HCT116 (cell line): ENCODE measurements around the gene CPA4. TPM values are rescaled to one million over a fixed set of nuclear protein-coding genes. Genes with fewer than 3 reads are reported as not detected.

Experiments
- ATAC-seq: fragments of 200-7000 bp; cut with Tn5 transposase; 2 replicates; pipeline ENCODE4 v1.9.1; 2020; ENCODE audit warnings: mild to moderate bottlenecking, moderate library complexity
- BruUV-seq: library from RNA; stranded (reverse); fragments of 400-500 nt; replicated peaks from 2 replicates; lab custom pipeline; 2021; lab: Mats Ljungman, UMichigan
- CTCF ChIA-PET: fragments of 300-600 bp; sonication (Branson Sonifier 250); formaldehyde crosslinking; loops from one replicate; lab custom pipeline; 2021; ENCODE audit warnings: antibody characterized with exemption; lab: Charles Lee
- POLR2A ChIA-PET: fragments of 300-600, 350-600 bp; sonication (Branson Sonifier 250); formaldehyde crosslinking; loops from one replicate; lab custom pipeline; 2021; ENCODE audit warnings: antibody characterized with exemption; lab: Charles Lee
- RAD21 ChIA-PET, 2 experiments: fragments of 300-600 bp; sonication (Branson Sonifier 250); formaldehyde crosslinking; loops; one replicate each; lab custom pipeline; 2023; ENCODE audit warnings: low total read pairs in 2 of 2; ENCODE audit not compliant: uncharacterized antibody in 2 of 2, unreplicated experiment in 2 of 2, low non-redundant PET in 1 of 2; lab: Charles Lee
- DNase-seq: peaks from one replicate; pipeline ENCODE4 v3.0.0-alpha.2; 2010; ENCODE audit warnings: low read depth, low spot score
- H2AFZ ChIP-seq: fragments of 200-600 bp; shearing (Covaris generic), sonication (generic); 2 replicates; pipeline ENCODE4 v1.6.1; 2017; ENCODE audit warnings: low read depth, mixed run types, mixed read lengths, antibody characterized with exemption, low read length; ENCODE audit not compliant: poor library complexity, severe bottlenecking
- H3K27ac ChIP-seq: 2 replicates; pipeline ENCODE4 v1.5.1; 2012; ENCODE audit warnings: low read depth, low read length
- H3K27me3 ChIP-seq: fragments of 200-600 bp; sonication (generic); 2 replicates; pipeline ENCODE4 v1.6.1; 2016; ENCODE audit warnings: mixed run types, low read length, mixed read lengths; ENCODE audit not compliant: insufficient read depth
- H3K36me3 ChIP-seq, 2 experiments: fragments of 200-500 bp in 1 of 2; fragments of 200-600 bp in 1 of 2; sonication (Bioruptor generic) in 1 of 2; sonication (generic) in 1 of 2; 2 replicates each; pipeline versions ENCODE4 v1.5.1 to v1.6.1; 2014 to 2016; ENCODE audit warnings: low read length in 2 of 2, inconsistent platforms in 1 of 2, mixed read lengths in 1 of 2, mixed run types in 1 of 2; ENCODE audit not compliant: insufficient read depth in 2 of 2, control insufficient read depth in 1 of 2
- H3K4me1 ChIP-seq, 2 experiments: fragments of 200-600 bp in 1 of 2; sonication (generic) in 1 of 2; 2 replicates each; pipeline versions ENCODE4 v1.5.1 to v1.6.1; 2012 to 2017; ENCODE audit warnings: low read length in 2 of 2, inconsistent platforms in 1 of 2, mild to moderate bottlenecking in 1 of 2, mixed read lengths in 1 of 2, mixed run types in 1 of 2, moderate library complexity in 1 of 2; ENCODE audit not compliant: insufficient read depth in 2 of 2, control insufficient read depth in 1 of 2
- H3K4me2 ChIP-seq: fragments of 200-600 bp; sonication (generic); 2 replicates; pipeline ENCODE4 v1.6.1; 2017; ENCODE audit warnings: mixed run types, low read length, mixed read lengths
- H3K4me3 ChIP-seq, 2 experiments: fragments of 200-600 bp in 1 of 2; sonication (generic) in 1 of 2; replicated peaks in 1 of 2; 2 replicates each; pipeline ENCODE4 v1.5.1; 2011 to 2016; ENCODE audit warnings: low read length in 2 of 2, control low read depth in 1 of 2, low read depth in 1 of 2, mild to moderate bottlenecking in 1 of 2, mixed read lengths in 1 of 2, mixed run types in 1 of 2
- H3K79me2 ChIP-seq: fragments of 200-600 bp; sonication (generic); 2 replicates; pipeline ENCODE4 v1.6.1; 2017; ENCODE audit warnings: mild to moderate bottlenecking, mixed run types, low read length, moderate library complexity, mixed read lengths; ENCODE audit not compliant: insufficient read depth
- H3K9ac ChIP-seq: fragments of 200-600 bp; sonication (generic); 2 replicates; pipeline ENCODE4 v1.6.1; 2016; ENCODE audit warnings: low read length, mixed read lengths
- H3K9me2 ChIP-seq: fragments of 200-600 bp; sonication (generic), shearing (Covaris generic); 2 replicates; pipeline ENCODE4 v1.6.1; 2017; ENCODE audit warnings: mixed run types, mild to moderate bottlenecking, moderate library complexity; ENCODE audit not compliant: insufficient read depth
- H3K9me3 ChIP-seq, 2 experiments: fragments of 200-500 bp in 1 of 2; fragments of 200-600 bp in 1 of 2; sonication (Bioruptor generic) in 1 of 2; sonication (generic) in 1 of 2; 2 replicates each; pipeline ENCODE4 v1.6.1; 2014 to 2017; ENCODE audit warnings: low read length in 2 of 2, mixed read lengths in 2 of 2, inconsistent platforms in 1 of 2, low read depth in 1 of 2, mild to moderate bottlenecking in 1 of 2, mixed run types in 1 of 2, moderate library complexity in 1 of 2; ENCODE audit not compliant: control insufficient read depth in 1 of 2, insufficient read depth in 1 of 2
- H4K20me1 ChIP-seq: fragments of 200-600 bp; sonication (generic), shearing (Covaris generic); 2 replicates; pipeline ENCODE4 v1.6.1; 2017; ENCODE audit warnings: mixed run types, mild to moderate bottlenecking, moderate library complexity; ENCODE audit not compliant: insufficient read depth
- CBX3 ChIP-seq: IDR thresholded peaks from 2 replicates; pipeline ENCODE4 v1.6.1; 2012; ENCODE audit warnings: low read depth
- CEBPB ChIP-seq: IDR thresholded peaks from 2 replicates; pipeline ENCODE4 v1.6.1; 2012; ENCODE audit warnings: low read depth
- EGR1 ChIP-seq: IDR thresholded peaks from 2 replicates; pipeline ENCODE4 v1.6.1; 2012; ENCODE audit warnings: low read depth
- ELF1 ChIP-seq: IDR thresholded peaks from 2 replicates; pipeline ENCODE4 v1.6.1; 2012; ENCODE audit warnings: low read depth, borderline replicate concordance
- EZH2 ChIP-seq: fragments of 200-600 bp; sonication (generic); IDR thresholded peaks from 2 replicates; pipeline ENCODE4 v1.6.1; 2017; ENCODE audit warnings: antibody characterized with exemption, mixed run types
- EZH2phosphoT487 ChIP-seq: fragments of 200-600 bp; IDR thresholded peaks from 2 replicates; pipeline ENCODE4 v1.6.1; 2018; ENCODE audit warnings: antibody characterized with exemption, borderline replicate concordance
- FOSL1 ChIP-seq: IDR thresholded peaks from 2 replicates; pipeline ENCODE4 v1.6.1; 2012; ENCODE audit warnings: low read depth
- JUND ChIP-seq: IDR thresholded peaks from 2 replicates; pipeline ENCODE4 v1.6.1; 2012
- POLR2A ChIP-seq: IDR thresholded peaks from 2 replicates; pipeline ENCODE4 v1.7.0; 2011; ENCODE audit warnings: borderline replicate concordance; ENCODE audit not compliant: insufficient read depth, insufficient read length; ENCODE audit errors: extremely low read depth
- POLR2AphosphoS5 ChIP-seq: IDR thresholded peaks from 2 replicates; pipeline ENCODE4 v1.6.1; 2011; ENCODE audit warnings: mild to moderate bottlenecking, low read depth, low read length, moderate library complexity
- SIN3A ChIP-seq: IDR thresholded peaks from 2 replicates; pipeline ENCODE4 v1.6.1; 2012; ENCODE audit warnings: low read depth
- SP1 ChIP-seq: IDR thresholded peaks from 2 replicates; pipeline ENCODE4 v1.6.1; 2012; ENCODE audit warnings: low read depth
- TCF7L2 ChIP-seq: IDR thresholded peaks from 2 replicates; pipeline ENCODE4 v1.7.0; 2011; ENCODE audit warnings: borderline replicate concordance, inconsistent platforms; ENCODE audit not compliant: insufficient read depth, insufficient read length; ENCODE audit errors: extremely low read depth
- YY1 ChIP-seq: IDR thresholded peaks from 2 replicates; pipeline ENCODE4 v1.6.1; 2011; ENCODE audit warnings: low read length, low read depth, moderate library complexity, mild to moderate bottlenecking; ENCODE audit not compliant: insufficient replicate concordance; ENCODE audit errors: extremely low read depth
- ZFX ChIP-seq: fragments of 450-650 bp; IDR thresholded peaks from 2 replicates; pipeline ENCODE4 v1.6.1; 2017
- ZNF274 ChIP-seq: fragments of 200-500 bp; sonication (Bioruptor generic); IDR thresholded peaks from 2 replicates; pipeline ENCODE4 v1.6.1; 2014; ENCODE audit warnings: mild to moderate bottlenecking, low read depth, low read length, inconsistent platforms
- intact Hi-C: fragments of 100-400 bp; cut with micrococcal nuclease; formaldehyde crosslinking; loops from 2 replicates; pipeline ENCODE4 v1.10.0; 2022
- total RNA-seq: library from RNA; stranded (reverse); gene quantifications from one replicate; pipeline ENCODE4 v1.2.1, GENCODE V29; 2021; ENCODE audit not compliant: unreplicated experiment
- TF ChIP-seq, protein P1 (sequence below): IDR thresholded peaks from 2 replicates; pipeline ENCODE4 v1.6.1; 2012
- TF ChIP-seq, protein P2 (sequence below): IDR thresholded peaks from 2 replicates; pipeline ENCODE4 v1.6.1; 2012
- TF ChIP-seq, protein P3 (sequence below): IDR thresholded peaks from 2 replicates; pipeline ENCODE4 v1.6.1; 2012; ENCODE audit warnings: low read depth

CPA4 gene
- total RNA-seq, 1 experiment from 2014 or later, result 38.7 TPM

DNA sequence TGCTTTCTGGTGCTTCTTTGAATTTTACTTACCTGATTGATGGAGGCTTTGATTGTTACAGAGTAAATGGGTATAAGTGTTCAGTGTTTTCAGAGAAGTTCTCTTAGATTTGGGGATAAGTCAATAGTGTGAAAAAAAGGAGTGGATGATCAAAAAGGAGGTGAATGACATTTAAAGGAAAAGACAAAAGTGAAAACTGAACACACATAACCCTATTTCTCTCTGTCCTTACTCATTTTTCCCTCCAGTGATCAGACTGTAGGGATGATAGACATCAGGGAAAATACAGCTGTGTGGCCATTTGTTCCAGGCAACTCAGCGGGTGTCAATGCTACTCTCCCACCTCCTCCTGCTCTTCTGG lies 26.0 kb upstream of the CPA4 start:
- no peaks in the 10 kb centered on the region for H4K20me1 ChIP-seq
- TF ChIP-seq, protein P1, sequence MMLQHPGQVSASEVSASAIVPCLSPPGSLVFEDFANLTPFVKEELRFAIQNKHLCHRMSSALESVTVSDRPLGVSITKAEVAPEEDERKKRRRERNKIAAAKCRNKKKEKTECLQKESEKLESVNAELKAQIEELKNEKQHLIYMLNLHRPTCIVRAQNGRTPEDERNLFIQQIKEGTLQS, result no peak
- TF ChIP-seq POLR2AphosphoS5, result no peak
- no peak for TF ChIP-seq EZH2
- no peak for TF ChIP-seq YY1
- TF ChIP-seq EZH2phosphoT487, result no peak
- no peak for TF ChIP-seq EGR1
- TF ChIP-seq ZNF274, result no peak
- TF ChIP-seq ELF1, result no peak
- no peak for TF ChIP-seq SIN3A
- no peak for TF ChIP-seq POLR2A
- H3K4me3 ChIP-seq, result no peak overlapping the region
- no peaks in the 10 kb centered on the region for H3K4me1 ChIP-seq
- no peaks in the 10 kb centered on the region for H3K9me3 ChIP-seq
- no peaks in the 10 kb centered on the region for H3K36me3 ChIP-seq
- intact Hi-C loops, result no loop called here
- H3K27ac ChIP-seq, result no peak overlapping the region
- ChIA-PET CTCF (no interaction called here), POLR2A (no interaction called here), RAD21 (no interaction called here)
- H3K79me2 ChIP-seq, result no peaks in the 10 kb centered on the region
- no peak overlapping the region for H3K4me2 ChIP-seq
- H3K27me3 ChIP-seq, result no peaks in the 10 kb centered on the region
- ATAC-seq, result no peak
- H2AFZ ChIP-seq, result no peak overlapping the region
- no peak overlapping the region for H3K9ac ChIP-seq
- no TSS peak for BruUV-seq
- no peaks in the 10 kb centered on the region for H3K9me2 ChIP-seq
- no peak for DNase-seq

DNA sequence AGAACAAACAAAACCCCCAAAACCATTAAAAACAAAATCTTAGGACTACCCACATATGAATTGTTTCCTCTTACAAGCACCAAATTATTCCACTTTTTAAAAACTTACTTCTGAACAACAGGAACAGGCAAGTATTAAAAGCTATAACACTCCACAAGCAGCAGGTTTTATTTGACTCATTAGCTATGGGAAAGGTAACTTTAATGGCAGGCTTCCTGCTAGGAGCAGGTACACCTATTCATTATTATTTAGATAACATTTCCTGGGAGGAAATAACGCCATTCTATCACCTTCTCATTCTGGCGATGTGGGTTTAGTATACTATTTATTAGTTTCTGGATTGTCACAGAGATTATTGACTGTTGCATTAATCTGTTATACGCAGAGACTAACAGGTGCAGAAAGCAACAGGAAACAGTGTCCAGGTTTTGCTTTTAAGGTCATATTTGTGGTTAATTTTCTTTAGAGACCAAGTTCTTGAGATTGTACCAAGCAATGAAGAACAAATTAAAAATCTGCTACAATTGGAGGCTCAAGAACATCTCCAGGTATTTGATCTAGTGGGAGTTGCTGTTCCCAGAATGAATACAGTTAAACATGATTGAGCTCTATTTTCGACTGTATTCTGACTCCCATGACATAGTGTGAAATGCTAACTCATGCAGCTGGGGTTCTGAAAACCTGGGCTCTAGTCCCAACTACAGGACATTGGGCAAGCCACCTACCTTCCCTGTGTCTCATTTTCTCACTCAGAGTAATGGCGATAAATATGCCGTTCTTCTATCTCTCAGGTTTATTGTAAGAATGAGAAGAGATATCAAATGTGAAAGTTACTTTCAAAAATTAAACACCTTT lies 24.3 kb upstream of the CPA4 start:
- Histone ChIP-seq H3K4me1 (peaks cover 0 to 3% of the 10 kb centered on the region in 2 experiments; a peak in 1 of 4 replicates), H3K27ac (no peak overlapping the region), H3K9ac (no peak overlapping the region), H3K4me2 (no peak overlapping the region), H3K36me3 (no peaks in the 10 kb centered on the region), H3K4me3 (no peak overlapping the region), H3K9me3 (no peaks in the 10 kb centered on the region), H3K9me2 (no peaks in the 10 kb centered on the region), H4K20me1 (no peaks in the 10 kb centered on the region), H3K79me2 (no peaks in the 10 kb centered on the region), H3K27me3 (no peaks in the 10 kb centered on the region), H2AFZ (no peak overlapping the region)
- CTCF ChIA-PET, result interaction anchor here (1.0 kb wide), 1 partner anchor 8 kb away, joined by 3 read pairs; no protein-coding TSS in a partner anchor
- DNase-seq (no peak), ATAC-seq (no peak)
- RAD21 ChIA-PET, result interaction anchor here in 1 of 2 experiments (0.6 kb wide), 1 partner anchor 75 kb away, joined by 4 read pairs; no protein-coding TSS in a partner anchor
- no TSS peak for BruUV-seq
- POLR2A ChIA-PET, result no interaction called here
- intact Hi-C loops, result no loop called here
- TF ChIP-seq CEBPB (no peak), YY1 (no peak), ZFX (no peak), CBX3 (no peak), SP1 (no peak), JUND (no peak), TCF7L2 (no peak), FOSL1 (no peak), POLR2AphosphoS5 (no peak)
- TF ChIP-seq, protein P2, sequence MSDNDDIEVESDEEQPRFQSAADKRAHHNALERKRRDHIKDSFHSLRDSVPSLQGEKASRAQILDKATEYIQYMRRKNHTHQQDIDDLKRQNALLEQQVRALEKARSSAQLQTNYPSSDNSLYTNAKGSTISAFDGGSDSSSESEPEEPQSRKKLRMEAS, result no peak
- TF ChIP-seq, protein P3, sequence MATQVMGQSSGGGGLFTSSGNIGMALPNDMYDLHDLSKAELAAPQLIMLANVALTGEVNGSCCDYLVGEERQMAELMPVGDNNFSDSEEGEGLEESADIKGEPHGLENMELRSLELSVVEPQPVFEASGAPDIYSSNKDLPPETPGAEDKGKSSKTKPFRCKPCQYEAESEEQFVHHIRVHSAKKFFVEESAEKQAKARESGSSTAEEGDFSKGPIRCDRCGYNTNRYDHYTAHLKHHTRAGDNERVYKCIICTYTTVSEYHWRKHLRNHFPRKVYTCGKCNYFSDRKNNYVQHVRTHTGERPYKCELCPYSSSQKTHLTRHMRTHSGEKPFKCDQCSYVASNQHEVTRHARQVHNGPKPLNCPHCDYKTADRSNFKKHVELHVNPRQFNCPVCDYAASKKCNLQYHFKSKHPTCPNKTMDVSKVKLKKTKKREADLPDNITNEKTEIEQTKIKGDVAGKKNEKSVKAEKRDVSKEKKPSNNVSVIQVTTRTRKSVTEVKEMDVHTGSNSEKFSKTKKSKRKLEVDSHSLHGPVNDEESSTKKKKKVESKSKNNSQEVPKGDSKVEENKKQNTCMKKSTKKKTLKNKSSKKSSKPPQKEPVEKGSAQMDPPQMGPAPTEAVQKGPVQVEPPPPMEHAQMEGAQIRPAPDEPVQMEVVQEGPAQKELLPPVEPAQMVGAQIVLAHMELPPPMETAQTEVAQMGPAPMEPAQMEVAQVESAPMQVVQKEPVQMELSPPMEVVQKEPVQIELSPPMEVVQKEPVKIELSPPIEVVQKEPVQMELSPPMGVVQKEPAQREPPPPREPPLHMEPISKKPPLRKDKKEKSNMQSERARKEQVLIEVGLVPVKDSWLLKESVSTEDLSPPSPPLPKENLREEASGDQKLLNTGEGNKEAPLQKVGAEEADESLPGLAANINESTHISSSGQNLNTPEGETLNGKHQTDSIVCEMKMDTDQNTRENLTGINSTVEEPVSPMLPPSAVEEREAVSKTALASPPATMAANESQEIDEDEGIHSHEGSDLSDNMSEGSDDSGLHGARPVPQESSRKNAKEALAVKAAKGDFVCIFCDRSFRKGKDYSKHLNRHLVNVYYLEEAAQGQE, result no peak
